ENCODE results near the gene C22orf15. TPM values are rescaled to one million over a fixed set of nuclear protein-coding genes. Genes with fewer than 3 reads are reported as not detected.

Gene C22orf15
- polyA plus RNA-seq, 4 donors, result 1.9 to 3.1 (median 2.7) TPM

DNA sequence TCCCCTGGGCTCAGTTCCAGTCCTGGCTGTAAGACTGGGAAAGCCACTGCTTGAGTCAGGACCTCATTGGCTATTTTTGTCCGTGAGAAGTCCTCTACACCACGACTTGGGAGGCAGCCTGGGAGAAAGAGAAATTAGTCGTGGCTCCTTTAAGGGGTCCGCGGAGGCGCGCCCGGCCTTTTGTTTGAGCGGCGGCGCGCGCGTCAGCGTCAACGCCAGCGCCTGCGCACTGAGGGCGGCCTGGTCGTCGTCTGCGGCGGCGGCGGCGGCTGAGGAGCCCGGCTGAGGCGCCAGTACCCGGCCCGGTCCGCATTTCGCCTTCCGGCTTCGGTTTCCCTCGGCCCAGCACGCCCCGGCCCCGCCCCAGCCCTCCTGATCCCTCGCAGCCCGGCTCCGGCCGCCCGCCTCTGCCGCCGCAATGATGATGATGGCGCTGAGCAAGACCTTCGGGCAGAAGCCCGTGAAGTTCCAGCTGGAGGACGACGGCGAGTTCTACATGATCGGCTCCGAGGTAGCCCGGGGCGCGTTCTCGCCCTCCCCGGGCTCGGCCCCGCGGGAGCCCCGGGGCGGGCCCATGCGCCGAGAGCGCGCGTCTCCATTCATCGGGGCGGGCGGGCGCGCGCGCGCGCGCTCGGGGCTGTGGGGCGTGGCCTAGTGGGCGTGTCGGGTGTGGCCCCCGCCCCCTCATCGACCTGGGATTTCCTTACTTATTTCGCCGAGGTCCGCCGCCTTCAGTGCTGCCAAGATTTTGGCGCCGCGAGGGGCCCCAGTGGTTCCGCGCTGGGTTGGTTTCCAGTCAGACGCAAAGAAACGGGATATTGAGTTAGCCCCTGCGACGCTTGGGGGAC is 24.2 kb downstream of the C22orf15 start, which contains the start of gene SMARCB1:
SMARCB1 (plus strand) TSS at position 215 of the 848 bp plus-strand sequence; CDS start at position 419, 204 bp downstream.
- DNase-seq (ENCODE audit: low read depth in 4 of 4, low spot score in 3 of 4), result peak in 3 of 4 donors; percentile 81 to 85 (median 83)

DNA sequence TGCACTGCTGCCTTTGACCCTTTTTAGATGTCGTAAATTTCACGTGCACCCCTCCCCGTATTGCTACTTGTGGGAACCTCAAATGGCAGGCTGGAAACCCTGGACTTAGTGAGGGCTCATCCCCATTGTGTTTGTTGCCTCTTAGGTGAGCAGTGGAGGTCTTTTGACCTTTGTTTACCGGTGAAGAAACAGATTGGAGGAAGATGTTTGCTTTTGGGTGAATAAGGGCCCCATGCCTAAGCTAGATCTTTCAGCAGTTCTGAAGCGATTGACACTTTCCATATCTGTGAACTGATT is 24.8 kb downstream of the C22orf15 start:
- DNase-seq (ENCODE audit: low read depth in 4 of 4, low spot score in 3 of 4), result no peak

DNA sequence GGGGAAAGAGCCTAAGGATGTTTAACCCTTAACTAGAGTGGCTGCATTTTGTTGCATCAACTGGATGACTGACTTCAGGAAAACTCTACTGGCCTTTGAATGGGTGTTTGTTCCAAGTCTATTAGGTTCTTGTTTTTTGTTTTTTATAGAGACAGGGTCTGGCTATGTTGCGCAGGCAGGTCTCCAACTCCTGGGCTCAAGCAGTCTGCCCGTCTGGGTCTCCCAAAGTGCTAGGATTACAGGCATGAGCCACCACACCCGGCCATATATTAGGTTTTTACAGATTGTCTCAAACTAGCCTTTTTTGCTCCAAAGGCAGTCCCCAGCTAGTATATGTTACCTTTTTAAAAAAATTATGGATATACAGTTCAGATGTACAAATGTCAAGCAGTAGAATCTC is 25.1 kb downstream of the C22orf15 start:
- no peak for DNase-seq (ENCODE audit: low read depth in 4 of 4, low spot score in 3 of 4)

DNA sequence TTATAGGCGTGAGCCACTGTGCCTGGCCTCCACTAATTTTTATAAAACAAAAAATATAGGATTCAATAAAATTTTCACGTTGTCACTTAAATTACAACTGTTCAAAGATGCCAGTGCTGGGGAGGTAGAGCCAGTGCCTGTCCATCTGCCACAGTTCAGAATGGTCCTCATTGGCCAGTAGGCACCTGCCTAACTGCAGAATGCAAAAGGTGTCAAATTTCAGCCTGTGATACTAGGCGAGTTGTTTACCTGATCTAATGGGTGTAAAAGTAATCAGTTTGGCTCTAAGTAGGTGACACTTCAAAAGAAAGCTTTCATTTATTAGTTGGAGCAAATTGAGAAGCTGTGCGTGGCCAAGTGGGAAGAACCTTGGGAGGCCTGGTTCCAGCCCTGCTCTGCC is 26.3 kb downstream of the C22orf15 start:
- no peak for DNase-seq (ENCODE audit: low read depth in 4 of 4, low spot score in 3 of 4)

DNA sequence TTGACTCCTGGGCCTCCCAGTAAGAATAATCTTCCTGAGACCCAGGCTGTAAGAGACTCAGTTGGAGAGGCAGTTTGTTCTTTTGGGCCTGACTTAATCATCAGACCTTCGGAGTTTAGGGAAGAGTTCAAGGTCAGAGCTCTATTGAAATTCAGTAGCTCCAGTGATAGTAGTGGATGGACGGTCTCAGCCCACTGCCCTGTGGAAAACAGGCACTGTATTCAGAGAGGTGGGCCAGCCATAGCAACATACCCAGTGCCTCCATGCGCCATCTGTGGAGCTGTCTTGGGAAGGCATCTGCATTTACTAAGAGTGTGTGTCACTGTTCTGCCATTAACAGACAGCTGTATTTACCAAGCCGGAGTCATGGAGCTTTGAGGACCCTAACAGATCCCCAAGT is 26.8 kb downstream of the C22orf15 start:
- DNase-seq (ENCODE audit: low read depth in 4 of 4, low spot score in 3 of 4), result no peak

DNA sequence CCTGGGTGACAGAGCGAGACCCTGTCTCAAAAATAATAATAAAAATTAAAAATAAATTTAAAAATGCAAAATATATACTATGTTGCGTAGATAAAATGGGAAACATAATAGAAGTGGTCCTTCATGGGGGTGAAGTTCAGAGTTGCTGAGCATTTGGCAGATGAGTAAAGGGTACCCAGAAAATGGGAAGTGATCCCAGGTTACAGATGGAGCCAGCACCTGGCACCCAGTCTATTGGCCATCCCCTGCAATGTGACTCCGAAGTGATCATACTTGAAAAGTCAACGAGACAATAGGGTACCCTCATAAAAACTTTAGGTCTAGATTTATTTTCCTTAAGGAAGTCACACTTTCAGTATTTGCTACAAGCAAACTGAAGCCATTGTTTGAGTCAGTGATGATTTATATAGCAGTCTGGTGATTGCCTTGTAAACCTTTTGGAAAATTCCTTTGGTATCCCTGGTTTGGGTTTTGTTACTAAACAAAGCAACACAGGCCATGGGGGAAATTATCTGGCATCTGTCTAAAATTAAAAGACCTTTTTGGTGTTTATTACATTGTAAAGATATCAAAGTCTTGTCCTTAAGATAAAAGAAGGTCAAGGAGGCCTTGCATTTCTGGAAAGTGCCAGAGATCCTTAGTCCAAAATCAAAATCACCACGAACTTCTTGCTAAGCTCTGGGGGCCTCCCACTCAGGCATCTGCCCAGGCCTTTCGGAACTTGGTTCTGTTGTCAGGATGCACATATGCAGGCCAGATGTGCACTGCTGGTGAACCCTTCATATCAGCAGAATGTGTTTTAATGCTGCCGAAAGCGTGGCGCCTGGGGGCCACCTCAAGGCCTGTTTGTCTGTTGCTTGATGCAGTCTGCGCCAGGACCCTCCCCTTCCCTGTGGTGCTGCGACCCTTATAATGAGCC is 28.3 kb downstream of the C22orf15 start:
- no peak for DNase-seq (ENCODE audit: low read depth in 4 of 4, low spot score in 3 of 4)

DNA sequence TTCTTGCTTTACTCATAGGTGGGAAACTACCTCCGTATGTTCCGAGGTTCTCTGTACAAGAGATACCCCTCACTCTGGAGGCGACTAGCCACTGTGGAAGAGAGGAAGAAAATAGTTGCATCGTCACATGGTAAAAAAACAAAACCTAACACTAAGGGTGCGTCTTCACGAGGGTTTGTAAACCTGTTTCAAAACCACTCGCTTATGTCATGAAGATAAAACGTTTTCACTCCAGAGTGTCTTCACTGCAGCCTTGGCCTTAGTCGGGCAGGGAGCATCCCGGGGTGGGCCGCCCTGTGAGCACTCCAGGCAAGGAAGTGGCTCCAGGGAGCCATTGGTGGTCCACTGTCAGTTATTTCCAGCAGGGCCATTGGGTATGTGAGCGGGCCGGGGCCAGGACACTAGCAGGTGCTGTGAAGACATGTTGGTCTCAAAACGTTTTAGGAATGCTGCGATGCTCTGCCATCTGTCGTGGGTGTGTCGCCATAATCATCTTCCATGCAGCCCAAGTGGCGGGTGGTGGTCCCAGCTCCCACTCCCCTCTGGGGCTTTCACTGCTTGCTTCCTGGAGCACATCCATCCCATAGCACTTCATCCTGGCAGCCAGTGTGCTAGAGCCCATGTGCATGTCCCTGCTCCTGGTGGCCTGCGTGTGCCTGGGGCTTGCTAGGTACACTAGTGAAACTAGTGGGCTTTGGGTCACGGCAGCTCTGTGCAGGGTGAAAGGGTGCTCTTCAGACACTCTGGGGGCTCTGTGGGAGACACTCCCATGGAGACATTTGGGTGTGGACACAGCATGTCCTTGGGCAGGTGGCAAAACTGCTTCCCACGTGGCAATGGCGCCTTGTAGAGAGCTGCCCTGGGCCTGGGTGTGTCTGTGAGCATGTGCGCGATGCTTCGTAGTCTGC is 29.2 kb downstream of the C22orf15 start:
- no peak for DNase-seq (ENCODE audit: low read depth in 4 of 4, low spot score in 3 of 4)

DNA sequence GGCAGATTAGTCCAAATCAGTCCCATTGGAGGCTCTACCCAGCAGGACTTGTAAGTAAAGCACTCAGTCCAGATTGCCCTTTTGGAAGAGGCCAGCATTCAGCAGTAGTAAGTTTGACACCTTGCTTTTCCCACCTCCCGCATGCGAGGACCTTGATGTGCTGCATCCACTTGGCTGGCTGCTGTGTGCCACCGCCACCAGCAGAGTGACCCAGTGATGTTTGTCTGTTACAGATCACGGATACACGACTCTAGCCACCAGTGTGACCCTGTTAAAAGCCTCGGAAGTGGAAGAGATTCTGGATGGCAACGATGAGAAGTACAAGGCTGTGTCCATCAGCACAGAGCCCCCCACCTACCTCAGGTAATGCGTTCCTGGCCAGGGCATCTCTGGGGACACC is 30.5 kb downstream of the C22orf15 start:
- no peak for DNase-seq (ENCODE audit: low read depth in 4 of 4, low spot score in 3 of 4)

DNA sequence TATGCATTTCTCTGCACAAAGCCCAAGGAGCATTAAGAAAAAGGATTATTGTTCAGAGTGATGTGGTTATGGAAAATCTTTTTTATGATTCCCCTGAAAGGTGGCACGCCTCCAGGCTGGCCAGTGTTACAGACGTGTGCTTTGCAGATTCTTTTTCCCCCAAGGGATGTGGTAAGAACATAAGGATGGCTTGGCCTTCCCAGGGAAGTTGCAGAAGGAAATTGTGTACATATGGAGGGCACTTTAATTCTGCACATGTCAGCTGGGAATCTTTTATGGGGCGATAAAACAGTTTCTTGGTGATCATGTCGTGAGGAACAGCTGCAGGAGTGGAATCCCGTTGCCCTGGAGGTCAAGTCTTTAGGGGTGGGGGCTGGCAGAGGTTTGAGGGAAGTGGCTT is 33.7 kb downstream of the C22orf15 start:
- DNase-seq (ENCODE audit: low read depth in 4 of 4, low spot score in 3 of 4), result no peak

DNA sequence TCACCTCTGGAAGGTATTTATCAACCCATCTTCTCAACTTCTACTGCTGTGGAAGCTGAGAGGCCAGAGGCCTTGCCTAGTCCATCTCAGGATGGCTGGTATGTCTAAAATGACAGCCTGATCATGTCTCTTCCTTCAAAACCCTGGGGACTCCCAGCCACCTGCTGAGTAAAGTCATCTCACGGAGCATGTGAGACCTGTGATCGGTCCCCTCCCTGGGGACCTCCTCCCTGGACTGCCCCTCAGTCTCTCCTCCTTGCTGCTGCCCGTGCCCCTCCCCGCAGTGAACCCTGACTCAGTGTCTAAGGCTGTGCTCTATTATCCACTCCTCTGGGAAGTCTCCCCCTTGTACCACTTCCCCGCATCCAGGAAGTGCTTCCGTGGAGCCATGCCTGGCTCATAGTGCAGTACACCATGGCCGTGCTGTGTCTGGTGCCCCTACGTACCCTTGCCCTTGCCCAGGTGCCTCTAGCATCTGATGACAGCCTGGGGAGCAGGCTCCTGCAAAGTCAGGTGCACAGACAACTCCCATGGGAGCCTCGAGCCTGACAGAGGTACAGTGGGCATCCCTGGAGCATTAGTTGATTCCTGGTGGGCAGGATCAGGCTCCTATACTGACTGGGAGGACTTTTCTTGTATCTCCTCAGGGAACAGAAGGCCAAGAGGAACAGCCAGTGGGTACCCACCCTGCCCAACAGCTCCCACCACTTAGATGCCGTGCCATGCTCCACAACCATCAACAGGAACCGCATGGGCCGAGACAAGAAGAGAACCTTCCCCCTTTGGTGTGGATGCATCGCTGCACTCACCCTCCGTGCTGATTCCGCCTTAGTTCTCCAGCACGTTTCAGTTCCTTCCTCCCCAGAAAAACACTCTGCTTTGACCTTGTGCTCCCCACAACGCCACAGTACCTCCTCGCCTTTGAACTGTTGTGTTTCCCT is 37.8 kb downstream of the C22orf15 start:
- no peak for DNase-seq (ENCODE audit: low read depth in 4 of 4, low spot score in 3 of 4)

DNA sequence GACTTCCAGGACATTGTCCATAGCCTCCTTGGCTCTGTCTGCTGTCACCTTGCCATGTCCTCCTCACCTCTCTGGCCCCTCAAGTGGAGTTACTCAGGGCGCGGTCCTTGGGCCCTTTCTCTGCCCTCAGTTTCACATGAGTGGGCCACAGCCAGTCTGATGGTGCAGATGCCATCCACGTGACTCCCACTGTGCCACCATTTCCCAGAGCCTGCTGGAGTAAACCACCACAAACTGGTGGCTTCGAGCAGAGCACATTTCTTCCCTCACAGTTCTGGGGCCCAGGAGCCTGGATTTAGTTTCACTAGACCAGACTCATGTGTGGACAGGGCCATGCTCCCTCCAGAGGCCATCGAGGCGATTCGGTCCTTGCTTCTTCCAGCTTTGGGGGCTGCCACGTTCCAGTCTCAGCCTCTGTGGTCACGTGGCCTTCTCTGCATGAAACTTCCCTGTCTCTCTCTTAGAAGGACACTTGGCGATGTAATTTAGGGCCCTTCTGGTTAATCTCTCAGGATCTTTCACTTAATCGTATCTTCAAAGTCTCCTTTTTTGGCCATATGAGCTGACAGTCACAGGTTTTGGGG is 38.5 kb downstream of the C22orf15 start:
- no peak for DNase-seq (ENCODE audit: low read depth in 4 of 4, low spot score in 3 of 4)

DNA sequence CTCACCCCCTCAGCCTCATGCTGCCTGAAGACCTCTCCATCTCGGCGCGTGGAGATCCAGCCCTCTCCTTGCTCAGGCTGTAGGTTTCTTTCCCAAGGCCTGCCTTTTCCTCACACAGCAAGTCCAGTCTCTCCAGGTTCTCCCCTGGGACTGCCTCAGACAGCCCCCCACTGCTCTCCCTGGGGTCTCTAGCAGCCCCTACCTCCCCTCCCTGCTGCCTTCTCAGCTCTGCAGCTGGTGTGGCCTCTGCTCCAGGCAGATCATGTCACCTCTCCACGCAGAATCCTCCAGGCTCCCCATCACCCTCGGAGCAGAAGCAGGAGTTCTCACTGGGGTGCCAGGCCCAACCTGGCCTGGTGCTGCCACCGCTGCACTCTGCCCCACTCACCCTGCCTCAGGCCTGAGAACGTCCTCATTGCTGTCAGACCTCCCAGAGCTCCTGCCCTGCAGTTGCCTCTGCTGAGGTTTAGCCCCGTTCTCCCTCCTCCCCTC is 39.1 kb downstream of the C22orf15 start:
- no peak for DNase-seq (ENCODE audit: low read depth in 4 of 4, low spot score in 3 of 4)

DNA sequence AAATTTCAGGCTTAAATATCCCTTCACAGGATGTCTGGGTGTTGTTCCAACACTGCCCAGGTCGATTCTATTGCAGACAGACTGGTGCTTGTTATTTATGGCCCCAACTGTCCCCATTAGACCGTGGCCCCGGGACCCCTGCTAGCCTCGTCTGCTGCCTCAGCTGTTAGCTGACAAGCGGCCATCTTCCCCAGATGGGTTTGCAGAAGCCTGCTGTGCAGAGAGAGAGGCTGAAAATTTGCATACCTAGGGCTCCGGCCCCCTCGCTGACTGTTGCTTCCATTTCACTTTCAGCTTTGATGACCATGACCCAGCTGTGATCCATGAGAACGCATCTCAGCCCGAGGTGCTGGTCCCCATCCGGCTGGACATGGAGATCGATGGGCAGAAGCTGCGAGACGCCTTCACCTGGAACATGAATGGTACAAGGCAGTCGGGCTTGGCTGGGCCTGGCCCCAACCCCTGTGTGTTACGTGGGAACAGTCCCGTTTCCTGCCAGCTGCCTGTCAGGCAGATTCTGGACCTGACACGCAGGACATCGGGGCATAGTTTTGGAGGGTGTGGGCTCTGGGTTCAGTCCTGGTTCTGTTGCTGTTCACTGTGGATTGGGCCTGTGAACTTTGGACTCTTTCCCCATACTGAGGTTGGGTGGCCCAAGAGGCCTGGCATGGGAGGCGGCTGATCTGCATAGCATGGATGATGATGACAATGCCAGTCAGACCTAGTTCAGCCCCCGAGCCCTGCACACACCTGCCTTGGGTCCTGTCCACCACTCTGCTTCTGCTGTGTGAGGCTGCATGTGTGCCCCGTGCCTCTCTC is 40.4 kb downstream of the C22orf15 start:
- DNase-seq (ENCODE audit: low read depth in 4 of 4, low spot score in 3 of 4), result no peak

DNA sequence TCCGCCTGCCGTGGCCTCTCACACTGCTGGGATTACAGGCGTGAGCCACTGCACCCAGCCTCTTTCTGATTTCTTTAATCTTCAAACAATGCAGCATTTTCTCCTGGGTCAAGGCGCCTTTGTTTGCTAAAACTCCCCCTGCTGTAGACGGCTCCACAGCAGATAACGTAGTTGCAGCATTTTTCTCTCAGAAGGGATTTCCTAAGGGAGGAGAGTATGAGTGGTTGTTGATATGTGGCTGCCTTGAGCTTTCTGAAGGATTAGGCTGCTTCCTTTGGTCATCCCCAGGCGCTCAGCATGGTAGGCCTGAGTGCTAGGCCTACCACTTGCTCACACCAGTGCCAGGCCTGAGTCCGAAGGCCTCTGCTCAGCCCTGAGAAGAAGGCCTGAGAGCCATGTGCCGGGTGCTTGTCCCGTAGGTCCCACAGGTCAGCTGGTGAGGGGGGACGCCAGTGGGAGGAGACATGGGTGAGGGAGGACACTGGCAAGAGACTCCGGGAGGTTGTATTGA is 42.0 kb downstream of the C22orf15 start:
- DNase-seq (ENCODE audit: low read depth in 4 of 4, low spot score in 3 of 4), result no peak

DNA sequence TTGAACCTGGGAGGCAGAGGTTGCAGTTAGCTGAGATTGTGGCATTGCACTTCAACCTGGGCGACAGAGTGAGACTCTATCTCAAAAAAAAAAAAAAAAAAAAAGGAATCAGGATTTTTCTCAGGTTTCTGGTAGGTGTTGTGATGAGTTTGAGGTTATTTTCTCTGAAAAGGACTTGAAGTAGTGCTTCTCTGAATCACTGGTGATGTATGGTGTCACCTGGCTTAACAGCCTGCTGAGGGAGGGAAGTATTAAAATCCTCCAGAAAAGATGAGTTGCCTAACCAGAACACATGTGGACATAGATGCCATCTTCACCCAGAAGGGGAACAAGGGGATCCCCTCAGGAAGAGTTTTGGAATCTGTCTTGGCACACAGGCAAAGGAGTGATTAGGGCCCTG is 44.0 kb downstream of the C22orf15 start:
- DNase-seq (ENCODE audit: low read depth in 4 of 4, low spot score in 3 of 4), result no peak

DNA sequence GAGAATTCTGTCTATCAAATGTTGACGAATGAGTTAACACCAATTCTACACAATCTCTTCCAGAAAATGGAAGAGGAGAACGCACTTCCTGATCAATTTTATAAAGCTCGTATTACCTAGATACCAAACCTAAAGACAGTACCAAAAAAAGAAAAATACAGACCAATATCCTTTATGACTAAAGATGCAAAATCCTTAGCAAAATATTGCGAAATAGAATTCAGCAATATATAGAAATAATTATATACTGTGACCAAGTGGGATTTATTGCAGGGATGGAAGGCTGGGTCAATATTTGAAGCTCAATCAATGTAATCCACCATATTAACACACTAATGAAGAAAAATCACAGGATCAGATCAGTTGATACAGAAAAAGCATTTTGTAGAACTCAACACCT is 49.6 kb downstream of the C22orf15 start:
- no peak for DNase-seq (ENCODE audit: low read depth in 4 of 4, low spot score in 3 of 4)
